HepG2 (cell line): ENCODE data around the gene DDX19B. TPM values are rescaled to one million over a fixed set of nuclear protein-coding genes. Genes with fewer than 3 reads are reported as not detected.

ENCODE experiments used
- JARID2 ChIP-seq: sonication (generic); formaldehyde crosslinking; IDR thresholded peaks from 2 replicates; pipeline ENCODE4 v1.8.1; 2023; ENCODE audit warnings: missing genetic modification reagents, inconsistent platforms; ENCODE audit not compliant: insufficient replicate concordance
- KLF15 ChIP-seq: sonication (generic); formaldehyde crosslinking; IDR thresholded peaks from 2 replicates; pipeline ENCODE4 v1.8.1; 2023; ENCODE audit warnings: borderline replicate concordance, mild to moderate bottlenecking, inconsistent platforms, missing genetic modification reagents, mixed read lengths
- MXD4 ChIP-seq: IDR thresholded peaks from 2 replicates; pipeline ENCODE4 v1.6.1; 2016; ENCODE audit warnings: mild to moderate bottlenecking, missing biosample characterization, missing genetic modification reagents
- NAIF1 ChIP-seq: sonication (generic); formaldehyde crosslinking; IDR thresholded peaks from 2 replicates; pipeline ENCODE4 v1.5.0; 2020; ENCODE audit warnings: mild to moderate bottlenecking, missing genetic modification reagents, borderline replicate concordance
- NFE2 ChIP-seq: sonication (generic); formaldehyde crosslinking; IDR thresholded peaks from 2 replicates; pipeline ENCODE4 v1.4.0; 2020; ENCODE audit warnings: missing genetic modification reagents
- PAF1 ChIP-seq: IDR thresholded peaks from 2 replicates; pipeline ENCODE4 v1.6.1; 2016; ENCODE audit warnings: missing genetic modification reagents, missing compliant biosample characterization
- PAX8 ChIP-seq: sonication (generic); formaldehyde crosslinking; IDR thresholded peaks from 2 replicates; pipeline ENCODE4 v1.8.0; 2022; ENCODE audit warnings: mild to moderate bottlenecking, missing genetic modification reagents, borderline replicate concordance
- RFX3 ChIP-seq: IDR thresholded peaks from 2 replicates; pipeline ENCODE4 v1.6.1; 2016; ENCODE audit warnings: missing biosample characterization, missing genetic modification reagents
- STAG1 ChIP-seq: sonication (generic); formaldehyde crosslinking; IDR thresholded peaks from 2 replicates; pipeline ENCODE4 v1.4.0; 2020; ENCODE audit warnings: missing genetic modification reagents
- TEAD3 ChIP-seq: optimal IDR thresholded peaks from 2 replicates; pipeline ENCODE3; 2016; ENCODE audit warnings: borderline replicate concordance
- ZNF337 ChIP-seq: sonication (generic); formaldehyde crosslinking; IDR thresholded peaks from 2 replicates; pipeline ENCODE4 v1.5.1; 2020; ENCODE audit warnings: missing genetic modification reagents, low read depth, mild to moderate bottlenecking, borderline replicate concordance
- ZNF432 ChIP-seq: sonication (generic); formaldehyde crosslinking; IDR thresholded peaks from 2 replicates; pipeline ENCODE4 v1.5.0; 2020; ENCODE audit warnings: missing genetic modification reagents, mild to moderate bottlenecking, borderline replicate concordance
- ZNF446 ChIP-seq: sonication (generic); formaldehyde crosslinking; IDR thresholded peaks from 2 replicates; pipeline ENCODE4 v1.5.0; 2020; ENCODE audit warnings: mild to moderate bottlenecking, missing genetic modification reagents
- ZNF557 ChIP-seq: sonication (generic); formaldehyde crosslinking; IDR thresholded peaks from 2 replicates; pipeline ENCODE4 v1.4.0; 2020; ENCODE audit warnings: missing genetic modification reagents
- ZNF790 ChIP-seq: sonication (generic); formaldehyde crosslinking; IDR thresholded peaks from 2 replicates; pipeline ENCODE4 v1.8.0; 2022; ENCODE audit warnings: missing genetic modification reagents, mild to moderate bottlenecking, borderline replicate concordance
- polyA plus RNA-seq, 8 experiments: library from polyadenylated mRNA; depleted of rRNA in 3 of 8; stranded (reverse) in 7 of 8; unstranded in 1 of 8; fragments of >200 nt; fragmentation: Illumina TruSeq in 4 of 8; extraction: Trizol in 4 of 8; gene quantifications; 2 replicates each; pipeline versions ENCODE4 v1.2.1 to v1.2.3, GENCODE V29; 2011 to 2016; ENCODE audit warnings: low read depth in 4 of 8, missing spikeins in 1 of 8, mixed read lengths in 1 of 8; ENCODE audit not compliant: insufficient read depth in 1 of 8
- total RNA-seq, 5 experiments: library from RNA; depleted of rRNA; stranded (reverse); fragments of >200 nt; fragmentation: Illumina TruSeq; extraction: Trizol; gene quantifications; 2 replicates each; pipeline ENCODE4 v1.2.3, GENCODE V29; 2016; ENCODE audit warnings: low read depth in 1 of 5
- TF ChIP-seq, protein P1 (sequence below): IDR thresholded peaks from 2 replicates; pipeline ENCODE4 v1.6.1; 2016
- TF ChIP-seq, protein P2 (sequence below): sonication (generic); formaldehyde crosslinking; IDR thresholded peaks from 2 replicates; pipeline ENCODE4 v1.8.1; 2022; ENCODE audit warnings: mild to moderate bottlenecking, missing genetic modification reagents
- TF ChIP-seq, protein P3 (sequence below): sonication (generic); formaldehyde crosslinking; IDR thresholded peaks from 2 replicates; pipeline ENCODE4 v1.4.0; 2020; ENCODE audit warnings: mild to moderate bottlenecking, missing genetic modification reagents
- TF ChIP-seq, protein P4 (sequence below): sonication (generic); formaldehyde crosslinking; IDR thresholded peaks from 2 replicates; pipeline ENCODE4 v1.4.0; 2020; ENCODE audit warnings: missing genetic modification reagents
- TF ChIP-seq, protein P5 (sequence below): sonication (generic); formaldehyde crosslinking; IDR thresholded peaks from 2 replicates; pipeline ENCODE4 v1.4.0; 2020; ENCODE audit warnings: missing genetic modification reagents, low read depth, mild to moderate bottlenecking, borderline replicate concordance

DDX19B gene
- total and polyA plus RNA-seq, 2 of the 13 experiments (the other 11 are each of a cell fraction or from before 2014, with no cell fraction given): 36.2 to 40.0 TPM

DNA sequence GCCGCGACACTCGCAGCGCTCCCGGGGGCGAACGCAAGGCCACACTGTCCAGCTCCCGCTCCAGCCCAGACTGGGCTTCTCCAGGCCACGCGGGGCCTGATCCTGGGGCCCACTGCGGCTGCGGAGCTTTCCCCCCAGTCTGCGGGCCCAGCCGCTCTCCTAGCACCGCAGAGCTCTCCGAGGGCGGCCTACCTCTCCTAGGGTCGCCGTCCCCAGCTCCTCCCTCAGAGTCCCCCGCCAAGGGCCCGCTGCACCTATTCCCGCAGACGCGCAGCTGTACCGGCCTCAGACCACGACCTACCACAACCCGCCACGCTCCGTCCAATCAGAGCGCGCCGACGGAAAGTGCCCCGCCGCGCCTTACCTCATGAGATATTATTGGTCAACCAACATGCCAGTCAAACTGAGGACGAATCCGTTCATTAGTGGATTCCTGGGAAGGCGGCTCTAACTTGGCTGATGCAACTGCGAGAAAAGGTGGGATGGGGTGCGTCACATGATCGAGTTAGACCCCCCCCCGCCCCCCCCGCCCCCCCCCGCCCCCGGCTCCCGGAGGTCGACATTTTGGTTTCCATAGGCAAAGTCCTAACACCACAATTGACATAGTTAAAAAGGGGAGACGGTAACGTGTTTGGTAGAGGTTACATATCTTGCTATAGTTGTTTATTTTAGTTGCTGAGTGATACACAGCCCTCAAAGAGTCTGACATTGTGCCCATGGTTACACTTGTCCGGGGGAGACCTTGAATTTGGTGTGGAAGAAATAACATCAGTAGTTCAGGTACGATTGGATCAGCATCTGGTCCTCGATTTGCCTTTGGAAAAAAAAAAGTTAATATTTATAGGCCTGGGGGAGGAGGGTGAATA, 9.5 kb upstream of the DDX19B start, which contains the start of gene AARS1 (continued):
- TF ChIP-seq, protein P1, sequence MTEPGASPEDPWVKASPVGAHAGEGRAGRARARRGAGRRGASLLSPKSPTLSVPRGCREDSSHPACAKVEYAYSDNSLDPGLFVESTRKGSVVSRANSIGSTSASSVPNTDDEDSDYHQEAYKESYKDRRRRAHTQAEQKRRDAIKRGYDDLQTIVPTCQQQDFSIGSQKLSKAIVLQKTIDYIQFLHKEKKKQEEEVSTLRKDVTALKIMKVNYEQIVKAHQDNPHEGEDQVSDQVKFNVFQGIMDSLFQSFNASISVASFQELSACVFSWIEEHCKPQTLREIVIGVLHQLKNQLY (CRISPR knock-in tag): no peak
- TF ChIP-seq PAF1 (CRISPR knock-in tag) (no peak), KLF15 (CRISPR knock-in tag) (peak; percentile 91; the same call in 1 of the 2 replicates), PAX8 (peak; percentile 66; the same call in 1 of the 2 replicates), NAIF1 (CRISPR knock-in tag) (no peak), ZNF337 (CRISPR knock-in tag) (peak; percentile 18; the same call in 1 of the 2 replicates), TEAD3 (CRISPR knock-in tag) (peak; percentile 60), STAG1 (no peak), MXD4 (CRISPR knock-in tag) (peak; percentile 72), ZNF432 (CRISPR knock-in tag) (no peak), NFE2 (CRISPR knock-in tag) (no peak), ZNF557 (0 out of 2 replicates have a peak, but pooled peaks have one; percentile 84), ZNF790 (CRISPR knock-in tag) (peak; percentile 34; the same call in 1 of the 2 replicates), JARID2 (CRISPR knock-in tag) (no peak), ZNF446 (CRISPR knock-in tag) (peak; percentile 57; the same call in 1 of the 2 replicates), RFX3 (no peak; the same call in 1 of the 2 replicates)
- TF ChIP-seq, protein P2, sequence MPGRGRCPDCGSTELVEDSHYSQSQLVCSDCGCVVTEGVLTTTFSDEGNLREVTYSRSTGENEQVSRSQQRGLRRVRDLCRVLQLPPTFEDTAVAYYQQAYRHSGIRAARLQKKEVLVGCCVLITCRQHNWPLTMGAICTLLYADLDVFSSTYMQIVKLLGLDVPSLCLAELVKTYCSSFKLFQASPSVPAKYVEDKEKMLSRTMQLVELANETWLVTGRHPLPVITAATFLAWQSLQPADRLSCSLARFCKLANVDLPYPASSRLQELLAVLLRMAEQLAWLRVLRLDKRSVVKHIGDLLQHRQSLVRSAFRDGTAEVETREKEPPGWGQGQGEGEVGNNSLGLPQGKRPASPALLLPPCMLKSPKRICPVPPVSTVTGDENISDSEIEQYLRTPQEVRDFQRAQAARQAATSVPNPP (CRISPR knock-in tag): peak; percentile 84; the same call in 1 of the 2 replicates
- TF ChIP-seq, protein P3, sequence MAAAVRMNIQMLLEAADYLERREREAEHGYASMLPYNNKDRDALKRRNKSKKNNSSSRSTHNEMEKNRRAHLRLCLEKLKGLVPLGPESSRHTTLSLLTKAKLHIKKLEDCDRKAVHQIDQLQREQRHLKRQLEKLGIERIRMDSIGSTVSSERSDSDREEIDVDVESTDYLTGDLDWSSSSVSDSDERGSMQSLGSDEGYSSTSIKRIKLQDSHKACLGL: peak; percentile 85; the same call in 1 of the 2 replicates
- TF ChIP-seq, protein P4, sequence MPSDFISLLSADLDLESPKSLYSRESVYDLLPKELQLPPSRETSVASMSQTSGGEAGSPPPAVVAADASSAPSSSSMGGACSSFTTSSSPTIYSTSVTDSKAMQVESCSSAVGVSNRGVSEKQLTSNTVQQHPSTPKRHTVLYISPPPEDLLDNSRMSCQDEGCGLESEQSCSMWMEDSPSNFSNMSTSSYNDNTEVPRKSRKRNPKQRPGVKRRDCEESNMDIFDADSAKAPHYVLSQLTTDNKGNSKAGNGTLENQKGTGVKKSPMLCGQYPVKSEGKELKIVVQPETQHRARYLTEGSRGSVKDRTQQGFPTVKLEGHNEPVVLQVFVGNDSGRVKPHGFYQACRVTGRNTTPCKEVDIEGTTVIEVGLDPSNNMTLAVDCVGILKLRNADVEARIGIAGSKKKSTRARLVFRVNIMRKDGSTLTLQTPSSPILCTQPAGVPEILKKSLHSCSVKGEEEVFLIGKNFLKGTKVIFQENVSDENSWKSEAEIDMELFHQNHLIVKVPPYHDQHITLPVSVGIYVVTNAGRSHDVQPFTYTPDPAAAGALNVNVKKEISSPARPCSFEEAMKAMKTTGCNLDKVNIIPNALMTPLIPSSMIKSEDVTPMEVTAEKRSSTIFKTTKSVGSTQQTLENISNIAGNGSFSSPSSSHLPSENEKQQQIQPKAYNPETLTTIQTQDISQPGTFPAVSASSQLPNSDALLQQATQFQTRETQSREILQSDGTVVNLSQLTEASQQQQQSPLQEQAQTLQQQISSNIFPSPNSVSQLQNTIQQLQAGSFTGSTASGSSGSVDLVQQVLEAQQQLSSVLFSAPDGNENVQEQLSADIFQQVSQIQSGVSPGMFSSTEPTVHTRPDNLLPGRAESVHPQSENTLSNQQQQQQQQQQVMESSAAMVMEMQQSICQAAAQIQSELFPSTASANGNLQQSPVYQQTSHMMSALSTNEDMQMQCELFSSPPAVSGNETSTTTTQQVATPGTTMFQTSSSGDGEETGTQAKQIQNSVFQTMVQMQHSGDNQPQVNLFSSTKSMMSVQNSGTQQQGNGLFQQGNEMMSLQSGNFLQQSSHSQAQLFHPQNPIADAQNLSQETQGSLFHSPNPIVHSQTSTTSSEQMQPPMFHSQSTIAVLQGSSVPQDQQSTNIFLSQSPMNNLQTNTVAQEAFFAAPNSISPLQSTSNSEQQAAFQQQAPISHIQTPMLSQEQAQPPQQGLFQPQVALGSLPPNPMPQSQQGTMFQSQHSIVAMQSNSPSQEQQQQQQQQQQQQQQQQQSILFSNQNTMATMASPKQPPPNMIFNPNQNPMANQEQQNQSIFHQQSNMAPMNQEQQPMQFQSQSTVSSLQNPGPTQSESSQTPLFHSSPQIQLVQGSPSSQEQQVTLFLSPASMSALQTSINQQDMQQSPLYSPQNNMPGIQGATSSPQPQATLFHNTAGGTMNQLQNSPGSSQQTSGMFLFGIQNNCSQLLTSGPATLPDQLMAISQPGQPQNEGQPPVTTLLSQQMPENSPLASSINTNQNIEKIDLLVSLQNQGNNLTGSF (CRISPR knock-in tag): peak; percentile 94
- TF ChIP-seq, protein P5, sequence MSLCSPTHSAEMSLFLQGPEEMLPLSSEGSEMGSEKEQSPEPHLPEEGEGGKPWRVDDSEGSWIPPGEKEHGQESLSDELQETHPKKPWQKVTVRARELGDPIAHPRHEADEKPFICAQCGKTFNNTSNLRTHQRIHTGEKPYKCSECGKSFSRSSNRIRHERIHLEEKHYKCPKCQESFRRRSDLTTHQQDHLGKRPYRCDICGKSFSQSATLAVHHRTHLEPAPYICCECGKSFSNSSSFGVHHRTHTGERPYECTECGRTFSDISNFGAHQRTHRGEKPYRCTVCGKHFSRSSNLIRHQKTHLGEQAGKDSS (CRISPR knock-in tag): 0 out of 2 replicates have a peak, but pooled peaks have one; percentile 59
